ENCODE measurements around the gene CSGALNACT2.

- TF ChIP-seq CTCF (conservative IDR thresholded peaks at IDR 0.05; ENCODE audit: low read length) (no peak), EZH2phosphoT487 (IDR thresholded peaks at IDR 0.05; ENCODE audit: borderline replicate concordance, low read depth, low read length) (no peak)
Measured at GRCh38 chr10:43155221-43155620, 17.0 kb downstream of the CSGALNACT2 start.
